Tibial nerve (tissue), 3 donors: Measurements from ENCODE around the gene JOSD2.

ENCODE experiments used
- CTCF ChIP-seq, 5 experiments: fragments of 200-600 bp in 3 of 5; fragments of 450-650 bp in 2 of 5; sonication (generic) in 3 of 5; IDR thresholded peaks; one replicate each; pipeline ENCODE4 v1.5.1; 2016 to 2019; ENCODE audit warnings: antibody characterized with exemption in 5 of 5, mild to moderate bottlenecking in 3 of 5, moderate library complexity in 2 of 5
- POLR2A ChIP-seq, 2 donors: fragments of 450-650 bp; IDR thresholded peaks; one replicate each; pipeline ENCODE4 v1.6.1; 2017; ENCODE audit warnings: antibody characterized with exemption in 2 of 2, mild to moderate bottlenecking in 2 of 2, moderate library complexity in 2 of 2

- TF ChIP-seq CTCF (IDR thresholded peaks at IDR 0.05) (no peak), POLR2A (IDR thresholded peaks at IDR 0.05) (no peak)
These were observed 43.2 kb upstream of the JOSD2 start for GRCh38 chr19:50554212-50554611.
